Measurements from ENCODE around the gene DIPK1B. TPM values are rescaled to one million over a fixed set of nuclear protein-coding genes. Genes with fewer than 3 reads are reported as not detected.

The DIPK1B gene
- total and polyA plus RNA-seq, 10 of the 15 experiments (the other 5 are each of a cell fraction or from before 2014, with no cell fraction given) = 0.08 to 0.28 (median 0.13) TPM; not detected in 3

GRCh38 chr9:136683173-136683745 is 29.1 kb upstream of the DIPK1B start:
- in situ Hi-C loops (cut with MboI) (no loop called here), intact Hi-C loops (cut with micrococcal nuclease; ENCODE audit: unreplicated experiment) (no loop called here)
- no peak for FAIRE-seq
- Histone ChIP-seq H3K4me1 (ENCODE audit: control insufficient read depth, insufficient read depth, low read length) (peaks cover 14% of the 10 kb centered on the region), H2AFZ (ENCODE audit: control insufficient read depth, low read depth, low read length) (no peak overlapping the region), H3K79me2 (ENCODE audit: control insufficient read depth, insufficient read depth, low read length) (peaks cover 7% of the 10 kb centered on the region), H3K9ac (ENCODE audit: control insufficient read depth, insufficient read depth, low read length) (no peak overlapping the region), H3K36me3 (ENCODE audit: control insufficient read depth in 2 of 2, insufficient read depth in 2 of 2, low read length in 1 of 2) (no peaks in the 10 kb centered on the region), H3K9me3 (replicated peaks; ENCODE audit: control insufficient read depth, insufficient read depth, low read length) (no peaks in the 10 kb centered on the region), H4K20me1 (ENCODE audit: control insufficient read depth, insufficient read depth) (no peaks in the 10 kb centered on the region; the same call in none of the 2 replicates), H3K4me3 (no peak overlapping the region), H3K27ac (ENCODE audit: control insufficient read depth, insufficient read depth) (no peak overlapping the region), H3K4me2 (ENCODE audit: control insufficient read depth, insufficient read depth) (no peak overlapping the region), H3K27me3 (replicated peaks in 1 of 2; ENCODE audit: control insufficient read depth in 2 of 2, insufficient read depth in 2 of 2, low read length in 1 of 2) (no peaks in the 10 kb centered on the region)
- 67% methylated on average over 16 of the region's 16 CpGs for WGBS (ENCODE audit: insufficient coverage, insufficient replicate concordance, low lambda C conversion rate, missing lambda C conversion rate)
- ChIA-PET CTCF (no interaction called here), RAD21 (ENCODE audit: unreplicated experiment) (no interaction called here), POLR2A (interaction anchor here (1.3 kb wide), 1 partner anchor 10 kb away, joined by 3 read pairs; no protein-coding TSS in a partner anchor), SMC1A (ENCODE audit: uncharacterized antibody, unreplicated experiment) (no interaction called here)
- no peak for ATAC-seq
- BruUV-seq (replicated peaks) = no TSS peak
- no peak for TF ChIP-seq STAT1 (conservative IDR thresholded peaks at IDR 0.05)
- no peak for TF ChIP-seq HCFC1 (IDR thresholded peaks at IDR 0.05; ENCODE audit: low read length)
- TF ChIP-seq ETV6 (conservative IDR thresholded peaks at IDR 0.05 in 1 of 2, IDR thresholded peaks at IDR 0.05 in 1 of 2; ENCODE audit: borderline replicate concordance in 1 of 2, low read depth in 1 of 2) = no peak
- TF ChIP-seq CBX3 (IDR thresholded peaks at IDR 0.05; ENCODE audit: borderline replicate concordance, low read depth) = no peak
- no peak for TF ChIP-seq NFYB (IDR thresholded peaks at IDR 0.05; ENCODE audit: insufficient read depth, low read depth, low read length)
- no peak for TF ChIP-seq HSF1 (IDR thresholded peaks at IDR 0.05; ENCODE audit: low read depth, low read length)
- TF ChIP-seq RFX5 (IDR thresholded peaks at IDR 0.05; ENCODE audit: low read depth, low read length) = no peak
- TF ChIP-seq SMARCA5 (IDR thresholded peaks at IDR 0.05) = no peak
- TF ChIP-seq KLF5 (IDR thresholded peaks at IDR 0.05; ENCODE audit: partially characterized antibody) = no peak
- TF ChIP-seq NFXL1 (IDR thresholded peaks at IDR 0.05; ENCODE audit: borderline replicate concordance) = no peak
- no peak for TF ChIP-seq TCF12 (IDR thresholded peaks at IDR 0.05; ENCODE audit: low read depth, low read length)
- TF ChIP-seq RELA (IDR thresholded peaks at IDR 0.05; ENCODE audit: borderline replicate concordance, partially characterized antibody) = no peak
- TF ChIP-seq FOS (IDR thresholded peaks at IDR 0.05; ENCODE audit: borderline replicate concordance, extremely low read depth, insufficient read length) = no peak
- no peak for TF ChIP-seq CTCF (IDR thresholded peaks at IDR 0.05 in 2 of 3, conservative IDR thresholded peaks at IDR 0.05 in 1 of 3; ENCODE audit: control insufficient read depth in 2 of 3, extremely low read depth in 1 of 3, insufficient read depth in 1 of 3, low read depth in 3 of 3, low read length in 3 of 3)
- no peak for TF ChIP-seq BCL3 (IDR thresholded peaks at IDR 0.05; ENCODE audit: borderline replicate concordance, insufficient read depth, low read depth, low read length, poor library complexity, severe bottlenecking)
- TF ChIP-seq ZNF384 (IDR thresholded peaks at IDR 0.05; ENCODE audit: borderline replicate concordance, low read depth, low read length) = no peak
- TF ChIP-seq CBX5 (IDR thresholded peaks at IDR 0.05; ENCODE audit: low read depth) = no peak
- DNase-seq (ENCODE audit: low read depth, low spot score) = no peak

Measured in GM12878 (cell line).